ENCODE data around the gene ATXN7. TPM values are rescaled to one million over a fixed set of nuclear protein-coding genes. Genes with fewer than 3 reads are reported as not detected.
A peak's percentile ranks its signal among the peaks of the same experiment; 100 is the strongest.

Gene ATXN7
- total RNA-seq, 4 donors from 2014 or later = 29.2 to 44.2 (median 38.3) TPM

GRCh38 chr3:63990204-63990603 lies 126.5 kb downstream of the ATXN7 start:
- TF ChIP-seq POLR2A (IDR thresholded peaks at IDR 0.05) (no peak), EP300 (IDR thresholded peaks at IDR 0.05) (no peak), CTCF (IDR thresholded peaks at IDR 0.05) (no peak)
- Histone ChIP-seq H3K9me3 (no peaks in the 10 kb centered on the region), H3K36me3 (peaks cover 0 to 87% (median 18%) of the 10 kb centered on the region in 3 donors), H3K27ac (peak overlapping the region in 1 of 4 donors; percentile 43), H3K4me3 (no peak overlapping the region), H3K4me1 (peaks cover 0 to 7% (median 0%) of the 10 kb centered on the region in 4 donors), H3K27me3 (no peaks in the 10 kb centered on the region)
- DNase-seq (ENCODE audit: low spot score in 2 of 2) = no peak
- WGBS, 2 donors = 84 to 86% methylated on average over 14 of the region's 14 CpGs

- Histone ChIP-seq H3K36me3 (peaks cover 0 to 88% (median 22%) of the 10 kb centered on the region in 3 donors), H3K4me3 (no peak overlapping the region), H3K27me3 (no peaks in the 10 kb centered on the region), H3K4me1 (peaks cover 0 to 7% (median 0%) of the 10 kb centered on the region in 4 donors), H3K9me3 (no peaks in the 10 kb centered on the region), H3K27ac (peak overlapping the region in 1 of 4 donors; percentile 43)
- no peak for DNase-seq (ENCODE audit: low spot score in 2 of 2)
- WGBS, 2 donors = 56 to 72% methylated on average over 5 of the region's 5 CpGs
- TF ChIP-seq POLR2A (IDR thresholded peaks at IDR 0.05) (no peak), CTCF (IDR thresholded peaks at IDR 0.05) (no peak), EP300 (IDR thresholded peaks at IDR 0.05) (no peak)
These were observed 127.1 kb downstream of the ATXN7 start for GRCh38 chr3:63990733-63991132.

GRCh38 chr3:63991666-63992065 lies 128.0 kb downstream of the ATXN7 start:
- Histone ChIP-seq H3K27ac (peak overlapping the region in 1 of 4 donors; percentile 40), H3K4me1 (peaks cover 0 to 7% (median 0%) of the 10 kb centered on the region in 4 donors), H3K9me3 (no peaks in the 10 kb centered on the region), H3K36me3 (peaks cover 0 to 88% (median 26%) of the 10 kb centered on the region in 3 donors), H3K4me3 (no peak overlapping the region), H3K27me3 (no peaks in the 10 kb centered on the region)
- WGBS, 2 donors = 87 to 91% methylated on average over 3 of the region's 3 CpGs
- no peak for TF ChIP-seq EP300 (IDR thresholded peaks at IDR 0.05)
- TF ChIP-seq CTCF (IDR thresholded peaks at IDR 0.05) = no peak
- no peak for TF ChIP-seq POLR2A (IDR thresholded peaks at IDR 0.05)
- no peak for DNase-seq (ENCODE audit: low spot score in 2 of 2)

GRCh38 chr3:63992516-63993209 lies 129.0 kb downstream of the ATXN7 start:
- Histone ChIP-seq H3K4me3 (no peak overlapping the region), H3K27me3 (no peaks in the 10 kb centered on the region), H3K4me1 (peaks cover 0 to 7% (median 0%) of the 10 kb centered on the region in 4 donors), H3K9me3 (no peaks in the 10 kb centered on the region), H3K27ac (peak overlapping the region in 2 of 4 donors; percentile 26 to 40), H3K36me3 (peaks cover 0 to 89% (median 26%) of the 10 kb centered on the region in 3 donors)
- no peak for TF ChIP-seq CTCF (IDR thresholded peaks at IDR 0.05)
- TF ChIP-seq POLR2A (IDR thresholded peaks at IDR 0.05) = no peak
- TF ChIP-seq EP300 (IDR thresholded peaks at IDR 0.05) = no peak
- DNase-seq (ENCODE audit: low spot score in 2 of 2) = no peak
- WGBS, 2 donors = 85 to 86% methylated on average over 5 of the region's 5 CpGs

GRCh38 chr3:63993653-63994079 lies 130.0 kb downstream of the ATXN7 start:
- Histone ChIP-seq H3K27ac (peak overlapping the region in 1 of 4 donors; percentile 55), H3K36me3 (peaks cover 0 to 87% (median 20%) of the 10 kb centered on the region in 3 donors), H3K4me1 (peaks cover 0 to 7% (median 0%) of the 10 kb centered on the region in 4 donors), H3K4me3 (no peak overlapping the region), H3K9me3 (no peaks in the 10 kb centered on the region), H3K27me3 (no peaks in the 10 kb centered on the region)
- peak; percentile 49 to 63 for DNase-seq (ENCODE audit: low spot score in 2 of 2)
- TF ChIP-seq EP300 (IDR thresholded peaks at IDR 0.05) (peak in 1 of 2 donors; percentile 69), POLR2A (IDR thresholded peaks at IDR 0.05) (no peak), CTCF (IDR thresholded peaks at IDR 0.05) (peak; percentile 90 to 94 (median 93))
- 29 to 36% methylated on average over 3 of the region's 3 CpGs for WGBS, 2 donors
